NCI-H1930 (cell line): Measurements from ENCODE around the gene PTGIR.

ENCODE experiments used
- DNase-seq, 2 experiments: peaks; one replicate each; lab custom pipeline; 2025; lab: John Stamatoyannopoulos, UW

Gene PTGIR, protein sequence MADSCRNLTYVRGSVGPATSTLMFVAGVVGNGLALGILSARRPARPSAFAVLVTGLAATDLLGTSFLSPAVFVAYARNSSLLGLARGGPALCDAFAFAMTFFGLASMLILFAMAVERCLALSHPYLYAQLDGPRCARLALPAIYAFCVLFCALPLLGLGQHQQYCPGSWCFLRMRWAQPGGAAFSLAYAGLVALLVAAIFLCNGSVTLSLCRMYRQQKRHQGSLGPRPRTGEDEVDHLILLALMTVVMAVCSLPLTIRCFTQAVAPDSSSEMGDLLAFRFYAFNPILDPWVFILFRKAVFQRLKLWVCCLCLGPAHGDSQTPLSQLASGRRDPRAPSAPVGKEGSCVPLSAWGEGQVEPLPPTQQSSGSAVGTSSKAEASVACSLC

GRCh38 chr19:46624958-46625661, at the start of gene PTGIR:
Gene PTGIR (minus strand): TSS chr19:46625089. CDS start chr19:46624225, 864 bp downstream.
- DNase-seq: no peak

- DNase-seq: no peak
Observed at GRCh38 chr19:46670813-46671212, 45.9 kb upstream of the PTGIR start.

DNA sequence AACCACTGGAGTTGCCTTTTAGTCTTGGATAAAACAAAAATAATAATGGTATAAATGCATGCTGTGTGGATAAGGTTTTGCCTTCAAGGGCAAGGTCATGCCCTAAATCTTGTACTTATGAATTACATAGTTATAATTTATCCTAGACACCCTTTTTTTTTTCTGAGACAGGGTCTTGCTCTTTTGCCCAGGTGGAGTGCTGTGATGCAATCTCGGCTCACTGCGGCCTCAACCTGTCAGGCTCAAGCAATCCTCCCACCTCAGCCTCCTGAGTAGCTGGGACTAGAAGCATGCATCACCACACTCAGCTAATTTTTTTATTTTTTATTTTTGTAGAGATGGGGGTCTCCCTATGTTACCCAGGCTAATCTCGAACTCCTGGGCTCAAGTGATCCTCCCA, 43.8 kb upstream of the PTGIR start:
- DNase-seq: no peak

- no peak for DNase-seq
Observed at GRCh38 chr19:46665072-46665471, 40.2 kb upstream of the PTGIR start.

- peak; percentile 81 to 82 for DNase-seq
Observed at GRCh38 chr19:46661735-46662592, 37.1 kb upstream of the PTGIR start.

DNA sequence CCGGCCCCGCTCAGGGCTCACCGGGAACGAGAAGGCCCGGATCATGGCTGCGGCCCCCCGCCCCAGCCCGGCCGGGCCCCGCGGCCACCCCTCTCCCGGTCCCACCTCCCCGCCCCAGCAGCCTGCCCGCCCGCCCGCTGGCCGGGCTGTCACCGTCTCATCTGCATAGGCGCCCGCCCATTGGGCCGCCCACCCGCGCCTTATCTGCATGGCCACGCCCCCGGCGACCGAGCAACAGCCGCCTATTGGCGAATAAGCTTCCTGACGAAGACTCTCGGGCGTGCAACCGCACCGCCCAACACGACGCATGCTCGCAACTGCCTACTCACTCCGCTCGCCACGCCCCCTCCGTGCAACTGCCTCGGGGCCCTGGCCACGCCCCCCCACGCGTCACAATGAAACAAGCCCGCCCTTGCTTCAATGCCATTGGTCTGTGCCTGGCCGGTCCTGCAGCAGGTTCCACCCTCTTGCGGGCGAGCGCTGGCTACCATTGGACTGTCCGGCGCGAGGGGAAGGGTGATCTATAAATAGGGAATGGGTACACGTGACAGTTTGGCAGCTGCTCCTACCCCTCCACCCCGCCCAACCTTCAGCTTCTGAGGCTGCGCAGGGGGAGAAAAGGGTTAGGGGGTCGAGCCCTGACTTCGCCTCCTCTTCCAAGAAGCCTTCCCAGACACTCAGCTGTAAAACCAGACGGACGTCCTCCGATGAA, 36.3 kb upstream of the PTGIR start, which contains the start of gene DACT3:
DACT3 (minus strand) TSS at position 163 of the 712 bp plus-strand sequence; CDS start at position 45, 118 bp downstream.
- peak; percentile 100 for DNase-seq

GRCh38 chr19:46660551-46661019, 35.7 kb upstream of the PTGIR start:
- no peak for DNase-seq

DNA sequence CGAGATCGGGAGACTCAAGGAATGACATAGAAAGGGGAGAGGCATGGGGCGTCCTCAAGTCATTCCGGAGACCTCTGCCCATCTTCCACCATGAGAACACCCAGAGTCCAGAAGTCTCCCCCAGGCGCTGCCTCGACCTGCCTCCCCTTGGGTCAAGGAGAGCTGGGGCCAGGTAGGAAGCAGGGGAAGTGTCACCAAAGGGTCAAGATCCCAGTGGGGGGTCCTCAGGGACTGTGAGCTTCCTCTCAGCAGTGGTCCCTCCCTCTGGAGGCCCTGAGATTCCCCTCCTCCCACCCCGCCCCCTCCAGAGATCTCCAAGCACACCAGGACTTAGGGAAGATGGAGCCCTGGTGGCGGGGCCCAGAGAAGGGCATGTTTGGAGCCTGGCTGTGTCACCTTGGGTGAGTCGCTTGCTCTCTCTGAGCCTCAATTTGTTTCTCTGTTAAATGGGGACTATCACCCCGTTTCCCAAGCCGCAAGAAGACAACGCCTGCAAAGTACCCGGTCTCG, 35.2 kb upstream of the PTGIR start:
- no peak for DNase-seq

- DNase-seq: no peak
Observed at GRCh38 chr19:46659151-46660007, 34.5 kb upstream of the PTGIR start.

GRCh38 chr19:46656541-46656940, 31.7 kb upstream of the PTGIR start:
- DNase-seq: no peak

DNA sequence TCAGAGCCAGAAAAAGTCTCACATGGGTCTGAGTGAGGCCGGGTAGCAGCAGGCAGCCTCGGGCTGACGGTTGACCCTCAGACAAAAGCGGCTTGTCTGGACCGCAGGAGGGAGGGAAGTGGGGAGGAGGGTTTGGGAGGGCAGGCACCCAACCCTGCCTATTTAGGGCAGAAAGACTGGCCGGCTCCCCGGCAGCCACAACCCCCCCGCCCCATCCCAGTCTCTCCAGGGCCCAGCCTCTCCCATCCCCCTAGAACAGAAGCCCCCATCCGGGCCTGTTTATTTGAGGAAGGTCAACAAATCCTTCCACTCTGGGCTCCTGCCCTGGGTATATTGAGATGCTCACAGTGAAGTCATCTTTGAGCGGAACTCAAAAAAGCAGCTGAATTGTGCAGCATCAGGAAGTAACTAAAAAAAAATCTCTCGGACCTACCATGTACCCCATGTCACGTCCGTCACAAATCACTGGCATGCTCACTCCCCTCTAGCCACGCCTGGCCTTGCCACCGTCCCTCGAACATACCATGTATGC, 29.8 kb upstream of the PTGIR start:
- no peak for DNase-seq

DNA sequence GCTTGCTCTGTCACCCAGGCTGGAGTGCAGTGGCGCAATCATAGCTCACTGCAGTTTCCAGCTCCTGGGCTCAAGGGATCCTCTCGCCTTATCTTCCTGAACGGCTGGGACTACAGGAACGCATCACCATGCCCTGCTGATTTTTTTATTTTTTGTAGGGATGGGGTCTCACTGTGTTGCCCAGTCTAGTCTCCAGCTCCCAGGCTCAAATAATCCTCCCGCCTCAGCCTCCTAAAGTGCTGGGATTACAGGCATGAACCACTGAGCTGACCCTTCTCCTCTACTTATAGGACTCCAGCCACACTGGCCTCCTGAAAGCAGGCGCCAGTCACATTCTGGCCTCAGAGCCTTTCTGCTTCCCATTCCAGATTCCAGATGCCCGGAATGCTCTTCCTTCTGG, 25.6 kb upstream of the PTGIR start:
- no peak for DNase-seq

- DNase-seq: no peak
Observed at GRCh38 chr19:46648961-46649960, 24.4 kb upstream of the PTGIR start.

DNA sequence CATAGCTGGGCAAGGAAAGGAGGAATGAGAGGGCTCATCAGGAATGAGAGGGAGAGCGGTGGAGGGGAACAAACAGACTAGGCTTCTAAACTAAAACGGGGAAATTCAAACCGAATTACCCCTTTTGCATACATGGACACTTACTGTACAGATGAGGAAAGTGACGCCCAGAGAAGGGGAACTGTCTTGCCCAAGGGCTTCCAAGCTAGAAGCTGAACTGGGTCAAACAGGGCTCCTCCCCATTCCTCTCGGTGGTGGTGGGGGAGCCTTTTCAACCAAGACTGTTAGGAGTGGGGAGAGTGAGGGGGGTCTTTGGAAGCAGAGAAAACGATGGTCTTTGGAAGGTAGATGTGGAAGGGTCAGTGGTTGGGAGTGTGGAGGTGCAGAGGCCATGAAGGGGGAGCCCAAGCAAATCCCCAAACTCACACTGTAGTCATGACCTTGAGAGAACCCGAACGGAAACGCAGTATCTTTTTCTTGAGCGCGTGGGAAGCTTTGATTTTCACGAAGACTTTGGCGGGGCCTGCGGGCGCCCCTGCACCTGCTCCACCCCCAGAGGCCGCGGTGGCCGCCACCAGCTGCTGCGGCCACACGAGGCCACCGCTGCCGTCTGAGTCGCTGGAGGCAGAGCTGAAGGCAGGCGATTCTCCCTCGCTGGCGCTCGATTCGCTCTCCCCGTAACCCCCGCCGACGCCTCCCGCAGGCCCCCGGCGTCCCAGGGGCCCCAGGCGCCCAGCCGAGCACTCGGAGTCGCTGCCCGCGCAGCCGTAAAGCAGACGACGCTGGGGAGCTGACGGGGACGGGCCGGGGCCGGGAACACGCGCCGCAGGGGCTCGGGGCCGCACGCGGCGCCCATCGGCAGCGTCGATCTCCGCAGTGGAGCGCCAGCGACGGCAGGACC, 23.4 kb upstream of the PTGIR start:
- DNase-seq: no peak

DNA sequence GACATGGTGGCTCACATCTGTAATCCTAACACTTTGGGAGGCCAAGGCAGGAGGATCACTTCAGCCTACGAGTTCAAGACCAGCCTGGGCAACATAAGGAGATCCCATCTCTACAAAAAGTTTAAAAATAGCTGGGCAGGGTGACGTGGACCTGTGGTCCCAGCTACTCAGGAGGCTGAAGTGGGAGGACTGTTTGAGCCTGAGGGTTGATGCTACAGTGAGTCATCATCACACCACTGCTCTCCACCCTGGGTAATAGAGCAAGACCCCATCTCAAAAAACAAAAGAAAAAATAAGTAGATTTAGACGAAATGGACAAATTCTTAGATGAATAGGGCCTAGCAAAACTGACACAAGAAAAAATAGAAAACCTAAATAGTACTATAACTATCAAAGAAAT, 21.5 kb upstream of the PTGIR start:
- DNase-seq: no peak

DNA sequence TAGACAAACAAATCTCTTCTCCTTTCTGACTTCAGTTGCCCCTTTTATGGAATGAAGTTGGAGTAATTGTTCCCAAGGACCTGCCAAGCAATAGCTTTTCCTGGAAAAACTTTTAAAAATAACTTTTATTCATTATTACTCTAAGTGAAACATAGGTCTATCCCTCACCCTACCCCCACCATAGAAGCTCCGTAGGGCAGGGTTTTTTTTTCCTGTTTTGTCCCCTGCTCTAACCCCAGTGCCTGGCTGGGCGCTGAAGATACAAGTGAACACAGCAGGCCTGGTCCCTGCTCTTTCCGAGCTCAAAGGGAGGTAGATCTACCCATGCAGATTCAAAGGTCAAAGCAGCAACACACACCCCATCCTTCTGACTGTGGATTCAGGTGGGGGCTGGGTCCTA, 19.8 kb upstream of the PTGIR start:
- no peak for DNase-seq

GRCh38 chr19:46640656-46641055, 15.8 kb upstream of the PTGIR start:
- DNase-seq: no peak
